ENCODE measurements around the gene TBX4.

TBX4 gene

GRCh38 chr17:61452301-61453290 is at the start of gene TBX4:
TSS of gene TBX4 (plus strand) at chr17:61452422. CDS start at chr17:61456491, 4,069 bp downstream.
- DNase-seq (ENCODE audit: low read depth) = no peak

GRCh38 chr17:61402978-61403800 is 49.0 kb upstream of the TBX4 start:
- no peak for DNase-seq (ENCODE audit: low read depth)

GRCh38 chr17:61403801-61404662 is 48.2 kb upstream of the TBX4 start:
- no peak for DNase-seq (ENCODE audit: low read depth)

DNA sequence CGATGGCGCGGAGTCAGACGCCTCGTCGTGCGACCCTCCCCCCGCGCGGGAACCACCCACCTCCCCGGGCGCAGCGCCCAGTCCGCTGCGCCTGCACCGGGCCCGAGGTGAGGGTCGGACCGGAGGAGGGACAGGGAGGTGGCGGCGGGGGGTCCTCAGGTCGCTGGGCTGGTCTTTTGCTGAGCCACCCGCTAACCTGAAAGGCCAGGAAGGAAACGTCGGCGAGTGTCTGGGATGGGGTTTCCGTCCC is 47.6 kb upstream of the TBX4 start:
- DNase-seq (ENCODE audit: low read depth) = no peak

GRCh38 chr17:61404913-61405685 is 47.1 kb upstream of the TBX4 start:
- no peak for DNase-seq (ENCODE audit: low read depth)

DNA sequence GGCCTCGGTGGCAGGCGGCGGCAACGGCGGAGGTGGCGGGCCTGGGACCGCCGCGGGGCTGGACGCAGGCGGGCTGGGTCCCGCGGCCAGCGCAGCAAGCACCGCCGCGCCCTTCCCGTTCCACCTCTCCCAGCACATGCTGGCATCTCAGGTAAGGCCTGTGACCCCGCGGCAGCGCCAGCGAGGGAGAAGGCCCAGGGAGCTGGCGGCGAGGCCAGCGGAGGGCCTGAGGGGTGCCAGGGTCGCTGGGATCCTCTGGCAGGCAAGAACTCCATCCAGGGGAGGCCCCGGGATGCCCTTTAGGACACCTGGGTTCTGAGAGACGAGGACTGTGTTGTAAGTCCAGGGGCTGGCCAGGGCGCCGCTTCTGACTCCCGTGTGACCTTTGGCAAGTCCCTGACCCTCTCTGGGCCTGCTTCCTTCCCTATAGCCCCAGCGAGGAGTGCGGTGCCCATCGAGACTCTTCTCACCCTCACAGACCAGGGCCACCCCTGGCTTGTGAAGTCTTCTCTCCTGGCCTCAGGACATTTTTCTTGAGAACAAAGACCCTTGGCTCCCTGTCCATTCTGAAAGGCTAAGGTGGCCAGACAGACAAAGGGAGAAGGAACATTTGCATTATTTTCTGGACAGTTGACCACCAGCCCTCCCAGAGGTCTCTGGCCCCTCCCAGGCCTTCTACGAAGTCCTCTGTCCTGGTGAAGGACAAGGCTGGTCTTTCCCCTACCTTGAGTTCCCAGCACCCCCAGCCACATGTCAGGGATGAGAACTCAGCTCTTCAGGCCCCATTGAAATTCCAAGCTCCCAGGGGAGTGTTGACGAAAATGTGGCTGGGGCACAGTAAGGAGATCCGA is 46.3 kb upstream of the TBX4 start:
- no peak for DNase-seq (ENCODE audit: low read depth)

GRCh38 chr17:61406537-61406845 is 45.7 kb upstream of the TBX4 start:
- no peak for DNase-seq (ENCODE audit: low read depth)

DNA sequence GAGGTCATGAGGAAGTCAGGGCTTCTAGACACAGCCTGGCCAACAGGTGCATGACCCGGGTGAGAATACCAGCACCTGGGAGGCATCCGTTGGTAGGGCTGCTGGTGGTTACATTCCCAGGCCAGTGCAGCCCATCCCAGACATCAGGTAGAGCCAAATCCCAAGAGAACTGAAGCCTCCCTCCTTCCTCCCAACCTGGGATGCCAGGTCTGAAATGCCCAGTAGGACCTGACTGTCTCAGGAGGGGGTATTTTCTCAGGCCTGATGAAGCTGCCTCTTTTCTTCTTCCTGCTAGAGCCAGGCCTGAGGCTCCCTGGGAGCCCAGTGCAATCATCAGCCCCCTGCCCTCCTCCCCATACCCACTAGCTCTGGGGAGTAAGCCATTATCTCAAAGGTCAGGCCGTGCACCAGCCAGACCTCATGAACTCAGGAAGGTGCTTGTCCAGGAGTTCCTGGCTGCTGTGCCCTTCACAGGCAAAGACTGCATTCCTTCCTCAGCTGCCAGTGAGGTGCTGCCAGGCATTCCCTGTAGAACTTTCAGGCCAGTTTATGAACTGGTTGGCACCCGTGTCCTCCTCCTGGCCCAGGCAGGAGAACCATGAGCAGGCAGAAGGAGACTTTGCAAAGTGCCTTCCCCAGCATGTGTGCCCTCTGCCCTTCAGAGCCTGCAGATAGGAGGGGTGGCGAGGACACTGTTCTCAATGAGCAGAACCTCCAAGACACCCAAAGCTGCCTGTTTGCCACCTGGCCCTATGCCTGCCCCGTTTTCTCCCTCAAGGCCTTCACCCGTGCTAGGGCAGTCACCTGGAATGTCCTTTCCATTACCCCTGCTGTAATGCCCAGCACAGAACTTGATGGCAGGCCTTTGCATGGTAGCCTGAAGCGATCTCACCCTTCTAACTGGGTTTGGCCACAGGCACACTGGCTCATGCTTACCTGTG is 45.0 kb upstream of the TBX4 start:
- no peak for DNase-seq (ENCODE audit: low read depth)

- DNase-seq (ENCODE audit: low read depth) = no peak
Observed at GRCh38 chr17:61408151-61409041, 43.8 kb upstream of the TBX4 start.

- DNase-seq (ENCODE audit: low read depth) = peak; percentile 68
Observed at GRCh38 chr17:61409301-61410112, 42.7 kb upstream of the TBX4 start.

GRCh38 chr17:61410141-61411010 is 41.8 kb upstream of the TBX4 start:
- DNase-seq (ENCODE audit: low read depth) = peak; percentile 83

GRCh38 chr17:61411011-61411260 is 41.3 kb upstream of the TBX4 start:
- DNase-seq (ENCODE audit: low read depth) = no peak

- DNase-seq (ENCODE audit: low read depth) = peak; percentile 75
Observed at GRCh38 chr17:61411261-61412142, 40.7 kb upstream of the TBX4 start.

DNA sequence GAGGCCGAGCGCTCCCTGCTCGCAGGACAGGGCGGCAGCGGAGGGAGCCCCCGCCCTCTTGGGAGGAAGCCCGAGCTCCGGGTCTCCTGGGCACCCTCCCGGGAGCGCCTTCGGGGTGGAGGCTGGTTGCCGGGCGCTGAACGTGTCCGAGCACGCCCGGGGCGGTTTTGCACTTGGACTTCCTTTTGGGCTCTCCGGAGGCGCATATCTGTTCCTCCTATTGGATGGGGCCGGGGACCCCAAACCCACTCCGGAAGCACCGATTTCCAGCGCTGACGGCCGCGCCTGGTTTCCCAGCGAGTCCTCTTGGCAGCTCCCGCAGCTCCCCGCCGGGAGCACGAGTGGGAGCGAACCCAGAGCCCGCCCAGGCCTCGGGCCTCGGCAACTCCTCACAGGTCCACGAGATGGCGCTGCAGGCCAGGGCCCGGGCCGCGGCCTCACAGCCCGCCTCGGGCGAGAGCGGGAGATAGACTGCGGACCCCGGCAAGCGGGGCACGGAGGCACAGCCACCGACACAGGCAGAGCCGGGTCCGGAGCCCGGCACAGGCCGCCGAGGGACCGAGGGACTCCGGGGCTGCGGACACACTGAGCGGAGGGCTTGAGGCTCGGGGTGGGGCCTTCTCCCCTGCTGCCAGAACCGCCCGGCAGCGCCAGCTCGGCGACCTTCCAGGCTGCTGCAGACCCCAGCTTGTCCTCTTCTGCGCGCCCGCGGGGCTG is 39.9 kb upstream of the TBX4 start:
- peak; percentile 79 for DNase-seq (ENCODE audit: low read depth)
